ENCODE data around the gene CAB39.
"Not testable (repeated sequence)": the region's sequence is repeated elsewhere in the genome, so short reads cannot be mapped to it uniquely, and the experiment has no call there.

Gene CAB39

DNA sequence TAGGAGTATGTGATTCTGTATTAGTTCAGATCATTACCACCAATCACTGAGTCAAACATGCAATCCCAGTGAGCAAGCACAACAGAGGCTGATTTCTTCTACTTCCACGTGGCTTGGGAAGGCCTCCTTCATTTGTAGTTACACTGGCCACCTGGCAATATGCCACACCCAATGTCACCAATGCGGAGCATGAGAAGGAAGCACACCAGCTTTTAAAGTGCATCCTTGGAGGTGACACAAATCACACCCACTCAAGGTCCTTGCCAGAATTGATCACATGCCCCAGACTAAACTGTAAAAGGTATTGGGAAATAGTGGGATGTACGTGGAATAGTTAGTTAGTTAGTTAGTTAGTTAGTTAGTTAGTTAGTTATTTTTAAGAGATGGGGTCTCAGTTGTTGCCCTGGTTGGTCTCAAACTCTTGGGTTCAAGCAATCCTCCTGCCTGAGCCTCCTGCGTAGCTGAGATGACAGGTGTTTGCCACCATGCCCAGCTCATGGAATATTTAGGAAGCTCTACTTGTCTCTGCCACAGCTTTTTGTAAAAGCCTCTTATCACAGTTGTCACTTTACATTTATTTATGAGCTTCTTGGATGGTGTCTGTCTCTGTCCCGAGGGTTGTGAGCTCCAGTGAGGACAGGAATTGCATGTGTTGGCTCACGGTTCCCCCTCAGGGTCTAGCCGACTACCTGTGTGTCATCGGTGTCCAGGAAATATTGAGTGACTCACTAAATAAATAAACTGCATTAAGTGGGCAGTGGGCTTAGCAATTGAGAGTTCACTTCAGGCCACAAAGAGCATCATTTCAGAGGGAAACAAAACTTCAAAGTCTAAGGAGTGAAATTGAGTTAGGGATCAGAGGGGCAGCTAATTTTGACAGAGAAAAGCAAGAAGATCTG, 28.1 kb upstream of the CAB39 start:
- DNase-seq: no peak

DNA sequence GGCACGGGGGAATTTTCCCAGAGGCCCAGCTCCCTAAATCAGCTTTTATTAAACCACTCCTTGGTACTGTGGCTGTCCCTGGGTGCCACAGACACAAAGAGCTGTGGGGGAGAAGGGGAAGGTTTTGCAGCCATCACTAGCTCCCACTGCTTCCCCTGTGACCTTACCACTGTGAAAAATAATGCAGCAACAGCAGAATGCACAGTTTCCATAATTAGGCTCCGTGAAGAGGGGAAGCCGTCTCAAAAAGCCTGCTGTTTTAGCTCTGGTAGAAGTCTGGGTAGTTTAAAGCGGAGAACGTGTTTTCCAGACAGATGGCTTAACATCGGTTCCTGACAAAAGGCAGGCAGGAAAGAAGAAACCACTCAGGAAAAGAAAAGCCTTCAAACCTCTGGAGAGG, 27.5 kb upstream of the CAB39 start:
- DNase-seq: peak in 1 of 2 experiments; percentile 3

- no peak for DNase-seq
These were observed 25.1 kb upstream of the CAB39 start for GRCh38 chr2:230687498-230687897.

DNA sequence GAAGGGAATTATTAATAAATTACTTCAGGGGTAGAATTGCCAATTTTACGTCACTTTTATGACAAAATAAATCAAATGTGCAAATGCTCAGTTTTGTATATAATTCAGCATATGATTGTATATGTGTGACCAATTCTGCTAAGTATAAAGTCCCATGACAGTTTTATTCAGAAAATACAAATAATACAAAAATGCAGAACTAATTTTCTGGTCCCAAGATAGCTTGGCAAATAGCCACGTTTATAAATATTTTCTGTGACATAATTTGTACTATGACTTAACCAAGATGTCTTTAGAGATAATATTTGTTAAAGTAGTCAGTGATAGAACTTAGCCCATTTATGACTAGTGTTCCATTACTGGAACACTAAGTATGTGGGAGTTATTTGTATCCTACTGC, 24.2 kb upstream of the CAB39 start:
- no peak for DNase-seq

DNA sequence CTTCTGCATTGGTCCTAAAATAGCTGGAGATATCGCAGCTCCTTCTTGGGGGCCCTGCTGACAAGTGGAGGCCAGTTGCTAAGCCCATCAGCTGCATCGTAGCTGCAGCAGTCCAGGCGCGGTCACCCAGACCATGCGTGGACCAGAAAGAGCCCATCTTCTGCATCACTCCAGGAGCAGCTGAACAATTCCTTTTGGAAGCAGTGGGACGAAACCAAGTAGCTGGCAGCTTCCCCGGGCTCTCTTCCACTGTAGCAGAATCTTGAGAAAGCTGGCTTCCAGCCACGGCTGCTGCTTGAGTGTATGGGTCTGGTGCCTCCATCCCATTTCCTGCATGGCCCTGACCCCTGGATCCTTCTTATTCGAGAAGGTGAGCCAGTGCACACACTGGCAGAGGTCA, 22.2 kb upstream of the CAB39 start:
- no peak for DNase-seq

- no peak for DNase-seq
These were observed 21.5 kb upstream of the CAB39 start for GRCh38 chr2:230691005-230691647.

- DNase-seq: no peak
These were observed 19.9 kb upstream of the CAB39 start for GRCh38 chr2:230692760-230693159.

DNA sequence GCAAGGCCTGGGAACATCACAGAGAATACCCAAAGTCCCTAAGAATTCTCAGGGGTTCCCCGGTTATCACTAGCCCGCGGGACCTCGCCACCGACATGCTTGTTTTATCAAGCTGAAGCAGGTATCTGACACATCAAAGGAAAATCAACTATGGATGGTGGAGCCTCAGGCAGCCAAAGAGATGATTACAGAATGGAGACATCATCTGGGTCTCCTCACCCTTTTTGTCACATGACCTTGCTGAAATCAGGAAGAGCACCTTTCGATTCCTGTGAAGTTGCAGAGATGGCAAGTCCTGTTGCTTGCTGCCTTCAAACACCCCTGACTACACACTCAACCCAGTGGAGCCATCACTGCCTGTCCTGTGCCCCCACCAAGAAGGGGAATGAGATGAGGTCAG, 19.2 kb upstream of the CAB39 start:
- DNase-seq: no peak

GRCh38 chr2:230694241-230694640, 18.4 kb upstream of the CAB39 start:
- no peak for DNase-seq

- DNase-seq: no peak
These were observed 17.1 kb upstream of the CAB39 start for GRCh38 chr2:230695551-230695950.

DNA sequence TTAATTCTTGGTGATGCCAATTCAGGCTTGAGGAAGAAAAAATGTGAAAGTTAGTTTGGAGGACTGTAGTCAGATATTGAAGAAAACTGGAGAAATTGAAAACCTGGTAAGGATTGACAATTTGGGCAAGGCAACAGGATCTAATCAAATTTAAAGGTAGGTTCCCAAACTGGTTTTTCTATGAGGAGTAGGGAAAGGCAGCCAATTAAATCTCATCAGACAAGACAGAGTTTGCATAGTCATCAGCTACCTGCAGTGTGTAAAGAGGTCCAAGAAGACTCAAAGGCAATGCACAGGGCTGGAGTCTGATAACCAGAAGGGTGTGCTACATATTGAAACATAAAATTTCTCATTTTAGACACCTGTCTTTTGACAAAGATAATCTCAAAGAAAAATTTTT, 16.0 kb upstream of the CAB39 start:
- no peak for DNase-seq

DNA sequence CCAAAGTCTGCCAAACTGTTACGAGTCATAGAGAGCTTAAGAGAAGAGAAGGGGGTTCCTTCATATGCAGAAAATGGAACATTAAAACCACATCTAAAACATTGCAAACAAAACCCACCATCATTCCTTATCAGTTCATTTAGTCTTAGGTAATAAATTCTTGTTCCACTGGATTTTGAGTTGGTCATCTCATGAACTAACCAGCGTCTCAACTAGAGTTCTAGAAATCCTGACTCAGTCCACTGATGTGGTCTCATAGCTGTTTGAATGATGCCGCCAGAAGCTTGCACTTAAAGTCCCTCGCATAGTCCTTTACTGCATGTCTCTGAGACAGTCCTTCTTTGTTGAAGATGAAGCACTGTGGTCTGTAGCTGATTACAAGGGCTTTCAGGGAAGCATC, 15.0 kb upstream of the CAB39 start:
- DNase-seq: no peak

- not testable (repeated sequence) for DNase-seq
These were observed 13.9 kb upstream of the CAB39 start for GRCh38 chr2:230698753-230699152.

DNA sequence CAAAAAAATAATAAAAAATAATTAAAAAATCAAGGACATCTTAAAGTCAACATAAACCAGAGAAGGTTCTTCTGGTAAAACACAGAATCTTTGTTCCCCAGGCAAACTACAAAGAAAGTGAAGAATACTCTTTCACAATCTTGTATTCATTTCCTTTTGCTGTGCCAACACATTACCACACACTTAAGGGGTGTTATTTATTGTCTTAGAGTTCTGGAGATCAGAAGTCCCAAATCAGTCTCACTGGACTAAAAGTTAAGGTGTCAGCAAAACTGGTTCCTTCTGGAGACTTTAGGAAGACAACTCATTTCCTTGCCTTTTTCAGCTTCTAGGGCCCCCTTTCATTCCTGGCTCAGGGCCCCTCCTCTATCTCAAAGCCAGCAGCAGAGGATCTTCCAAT, 12.2 kb upstream of the CAB39 start:
- no peak for DNase-seq

GRCh38 chr2:230701308-230701707, 11.3 kb upstream of the CAB39 start:
- no peak for DNase-seq

GRCh38 chr2:230702457-230702856, 10.2 kb upstream of the CAB39 start:
- DNase-seq: not testable (repeated sequence)

- no peak for DNase-seq
These were observed 9.1 kb upstream of the CAB39 start for GRCh38 chr2:230703514-230703913.

DNA sequence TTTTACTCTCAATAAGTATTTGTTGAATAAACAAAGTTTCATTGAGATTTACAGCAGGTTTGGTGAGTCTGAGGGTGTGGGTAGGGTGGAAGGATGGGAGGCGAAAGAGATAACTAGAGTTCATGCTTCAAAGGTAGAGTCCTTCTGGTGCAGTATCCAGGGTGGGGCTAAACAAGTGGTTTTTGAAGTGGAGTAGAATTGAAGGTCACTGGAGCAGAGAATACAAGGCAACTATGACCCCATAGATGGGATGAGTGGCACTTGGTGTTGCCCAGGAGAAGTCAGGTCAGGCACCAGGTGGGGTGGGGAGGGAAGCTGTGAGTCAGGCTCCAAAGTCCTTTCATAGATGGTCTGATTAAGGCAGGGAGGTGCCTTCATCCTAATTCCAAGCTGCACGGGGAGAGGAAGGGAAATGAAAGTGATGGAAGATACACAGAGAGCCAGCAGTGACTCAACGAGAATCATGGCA, 6.6 kb upstream of the CAB39 start:
- DNase-seq: no peak

DNA sequence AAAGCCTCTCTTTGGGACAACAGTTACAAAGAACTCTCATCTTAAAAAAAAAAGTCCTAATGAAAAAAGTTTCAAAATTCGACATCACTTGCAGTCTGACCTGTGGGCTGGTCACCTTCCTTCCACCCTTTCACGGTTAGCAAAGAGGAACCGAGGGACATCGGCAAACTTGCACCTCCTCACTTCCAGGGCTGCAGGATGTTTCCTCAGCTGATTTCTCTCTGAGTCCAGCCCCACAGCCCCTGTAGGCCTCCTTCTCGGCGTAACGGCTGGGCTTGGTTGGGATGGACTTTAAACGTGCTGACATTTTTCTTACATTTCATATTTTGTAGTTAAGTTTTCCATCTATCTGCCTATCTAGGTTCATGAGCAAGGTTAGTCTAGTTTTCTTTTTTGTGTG, 5.7 kb upstream of the CAB39 start:
- no peak for DNase-seq

DNA sequence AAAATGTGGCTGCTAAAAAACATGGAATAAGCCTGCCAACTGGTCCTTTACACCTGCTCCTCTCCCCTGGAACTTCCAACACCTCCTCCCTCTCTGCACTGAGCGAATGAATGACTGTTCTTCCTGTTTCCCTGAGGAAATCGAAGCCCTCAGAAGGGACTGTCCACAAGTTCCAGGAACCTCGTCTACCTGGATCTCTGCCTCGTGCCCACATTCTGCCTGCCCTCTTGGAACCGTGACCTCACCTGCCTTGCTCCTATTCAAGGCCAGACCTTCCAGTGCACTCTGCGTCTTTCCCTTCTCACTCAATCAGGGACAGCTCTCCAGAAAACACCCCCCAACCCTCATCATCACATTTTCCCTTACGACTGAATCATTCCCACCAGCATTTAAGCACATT, 4.4 kb upstream of the CAB39 start:
- no peak for DNase-seq

- peak; percentile 31 to 41 for DNase-seq
These were observed 1.4 kb upstream of the CAB39 start for GRCh38 chr2:230711224-230711623.

GRCh38 chr2:230713331-230714135, 891 bp downstream of the CAB39 start:
- DNase-seq: no peak

- peak; percentile 21 to 27 for DNase-seq
These were observed 1.5 kb downstream of the CAB39 start for GRCh38 chr2:230714136-230714480.

DNA sequence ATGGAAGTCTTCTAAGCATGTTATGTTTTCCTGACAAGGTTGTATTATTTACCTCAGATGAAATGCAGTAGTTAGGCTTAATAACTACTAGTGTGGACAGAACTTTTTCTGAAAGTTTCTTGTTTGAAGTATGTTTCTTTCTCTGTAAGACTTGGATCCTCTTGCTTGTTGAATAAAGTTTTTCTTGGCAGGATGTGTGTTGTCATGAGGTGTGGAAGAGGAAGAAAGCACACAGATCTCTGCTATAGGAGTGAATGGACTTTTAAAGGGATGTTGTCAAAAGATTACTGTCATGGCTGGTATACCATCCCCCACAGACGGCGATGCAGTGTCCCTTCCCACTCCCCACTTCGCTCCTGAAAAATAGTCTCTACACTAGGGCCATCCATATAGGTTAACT, 2.6 kb downstream of the CAB39 start:
- no peak for DNase-seq
